GM15510 (cell line): ENCODE measurements around the gene GCNA.

Experiments
- POLR2A ChIP-seq: IDR thresholded peaks from 3 replicates; pipeline ENCODE4 v1.6.1; 2011; ENCODE audit warnings: borderline replicate concordance; ENCODE audit not compliant: insufficient read length; ENCODE audit errors: extremely low read depth

GCNA gene

DNA sequence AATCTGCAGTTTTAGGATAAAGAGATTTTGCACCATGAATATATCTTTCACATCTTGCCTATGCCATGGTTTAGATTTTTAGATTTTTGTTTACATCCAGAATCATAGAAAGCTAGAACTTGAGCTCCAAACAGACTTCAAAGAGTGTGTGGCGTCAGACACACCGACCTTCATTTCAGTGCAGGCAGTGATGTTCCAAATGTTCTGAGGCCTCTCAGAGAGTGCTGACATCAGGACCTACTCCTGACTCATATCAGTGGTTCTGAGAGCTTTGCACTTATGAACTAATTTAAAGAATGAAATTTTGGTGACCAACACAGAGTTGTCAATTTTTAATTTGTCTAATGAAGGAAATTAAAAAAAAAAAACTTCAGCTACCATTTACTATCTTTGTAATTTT is 21.7 kb downstream of the GCNA start:
- TF ChIP-seq POLR2A: no peak

DNA sequence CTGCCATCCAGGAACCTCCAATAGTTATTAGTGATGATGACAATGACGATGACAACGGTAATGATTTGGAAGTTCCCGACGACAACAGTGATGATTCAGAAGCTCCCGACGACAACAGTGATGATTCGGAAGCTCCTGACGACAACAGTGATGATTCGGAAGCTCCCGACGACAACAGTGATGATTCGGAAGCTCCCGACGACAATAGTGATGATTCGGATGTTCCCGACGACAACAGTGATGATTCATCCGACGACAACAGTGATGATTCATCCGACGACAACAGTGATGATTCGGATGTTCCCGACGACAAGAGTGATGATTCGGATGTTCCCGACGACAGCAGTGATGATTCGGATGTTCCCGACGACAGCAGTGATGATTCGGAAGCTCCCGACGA is 25.4 kb downstream of the GCNA start:
- no peak for TF ChIP-seq POLR2A

DNA sequence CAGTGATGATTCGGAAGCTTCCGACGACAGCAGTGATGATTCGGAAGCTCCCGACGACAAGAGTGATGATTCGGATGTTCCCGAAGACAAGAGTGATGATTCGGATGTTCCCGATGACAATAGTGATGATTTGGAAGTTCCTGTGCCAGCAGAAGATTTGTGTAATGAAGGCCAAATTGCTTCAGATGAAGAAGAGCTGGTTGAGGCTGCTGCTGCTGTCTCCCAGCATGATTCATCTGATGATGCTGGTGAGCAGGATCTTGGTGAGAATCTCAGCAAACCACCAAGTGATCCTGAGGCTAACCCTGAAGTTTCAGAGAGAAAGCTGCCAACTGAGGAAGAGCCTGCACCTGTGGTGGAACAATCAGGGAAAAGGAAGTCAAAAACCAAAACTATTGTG is 25.9 kb downstream of the GCNA start:
- no peak for TF ChIP-seq POLR2A

DNA sequence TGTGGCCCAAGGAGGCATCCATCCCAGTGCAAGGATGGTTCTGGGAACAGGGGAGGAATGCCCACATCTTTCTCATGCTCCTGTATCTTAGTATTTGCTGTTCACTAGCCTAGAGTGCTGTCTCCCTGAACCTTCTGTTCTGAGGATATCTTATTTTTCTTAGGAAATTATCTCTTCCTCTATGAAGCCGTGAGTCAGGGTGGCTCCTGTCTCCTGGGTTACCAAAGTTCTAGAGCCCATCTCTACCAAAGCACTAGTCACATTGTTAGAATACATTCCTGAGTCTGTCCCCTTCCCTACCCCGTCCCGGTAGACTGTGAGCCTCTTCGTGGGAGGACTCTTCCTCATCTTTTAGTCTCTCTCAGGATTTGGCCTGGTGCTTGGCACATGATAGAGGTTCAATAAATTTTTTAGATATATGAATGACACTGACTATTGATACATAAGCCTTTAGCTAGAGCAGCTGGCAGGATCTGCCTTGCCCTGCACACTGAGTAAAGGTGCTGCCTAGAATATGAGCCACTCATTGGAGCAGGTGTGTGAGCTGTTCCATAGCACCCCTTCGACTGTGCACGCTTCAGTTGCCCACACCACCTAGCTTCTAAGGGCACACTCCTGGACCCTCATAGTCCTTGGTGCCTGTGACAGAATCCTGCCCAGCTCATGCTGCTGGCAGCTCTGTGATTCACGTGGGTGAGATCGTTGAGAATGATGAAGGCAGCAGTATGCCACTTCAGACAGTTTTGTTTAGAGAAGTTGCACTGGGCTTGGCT is 26.7 kb downstream of the GCNA start:
- no peak for TF ChIP-seq POLR2A

DNA sequence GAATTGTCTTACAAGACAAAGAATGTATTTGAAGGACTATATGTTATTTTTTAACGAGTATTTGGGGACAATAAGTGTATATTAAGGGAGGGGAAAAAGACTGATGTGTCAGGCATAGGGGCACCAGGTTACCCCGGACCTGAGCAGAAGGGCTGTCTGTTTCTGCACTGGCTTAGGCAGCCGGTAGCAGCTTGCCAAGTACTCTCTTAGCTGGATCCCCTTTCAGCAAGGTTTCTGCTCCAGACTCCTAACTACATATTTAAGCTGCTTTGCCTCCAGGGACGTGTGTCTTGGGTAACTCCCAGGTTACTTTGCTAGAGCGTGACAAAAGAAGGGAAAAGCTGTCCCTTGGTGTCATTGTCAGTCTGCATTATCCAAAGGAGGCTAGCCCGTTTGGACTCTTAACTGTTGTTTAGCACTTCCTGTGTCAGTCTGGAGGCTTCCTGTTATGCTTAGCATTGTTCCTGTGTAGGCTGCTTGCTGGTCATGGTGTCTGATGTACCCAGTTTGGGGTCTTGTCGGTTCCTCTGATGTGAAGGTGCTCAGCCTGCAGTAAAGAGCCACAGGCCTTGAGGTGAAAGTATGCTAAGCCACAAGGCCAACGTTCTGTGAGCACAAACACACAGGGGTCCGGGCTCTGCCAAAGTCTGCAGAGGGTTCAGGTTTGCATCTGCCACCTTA is 28.4 kb downstream of the GCNA start:
- no peak for TF ChIP-seq POLR2A

DNA sequence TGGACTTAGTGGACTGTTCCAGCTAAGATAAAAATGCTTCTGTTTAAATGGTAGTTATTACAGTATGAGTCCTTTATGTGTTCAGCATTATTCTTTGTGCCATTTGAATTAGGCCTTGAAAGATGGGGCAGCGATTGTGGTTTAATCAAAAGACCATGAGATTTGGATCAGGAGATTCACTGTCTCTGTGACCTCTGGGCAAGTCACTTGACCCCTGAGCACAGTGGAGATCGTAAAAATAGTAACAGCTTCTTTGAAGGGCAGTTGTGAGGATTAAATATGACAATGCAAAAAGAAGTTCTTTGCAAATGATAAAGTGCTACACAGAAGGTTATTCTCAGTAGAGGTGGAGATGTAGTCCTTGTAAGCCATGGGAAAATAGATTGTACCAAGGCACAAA is 29.3 kb downstream of the GCNA start:
- TF ChIP-seq POLR2A: no peak

DNA sequence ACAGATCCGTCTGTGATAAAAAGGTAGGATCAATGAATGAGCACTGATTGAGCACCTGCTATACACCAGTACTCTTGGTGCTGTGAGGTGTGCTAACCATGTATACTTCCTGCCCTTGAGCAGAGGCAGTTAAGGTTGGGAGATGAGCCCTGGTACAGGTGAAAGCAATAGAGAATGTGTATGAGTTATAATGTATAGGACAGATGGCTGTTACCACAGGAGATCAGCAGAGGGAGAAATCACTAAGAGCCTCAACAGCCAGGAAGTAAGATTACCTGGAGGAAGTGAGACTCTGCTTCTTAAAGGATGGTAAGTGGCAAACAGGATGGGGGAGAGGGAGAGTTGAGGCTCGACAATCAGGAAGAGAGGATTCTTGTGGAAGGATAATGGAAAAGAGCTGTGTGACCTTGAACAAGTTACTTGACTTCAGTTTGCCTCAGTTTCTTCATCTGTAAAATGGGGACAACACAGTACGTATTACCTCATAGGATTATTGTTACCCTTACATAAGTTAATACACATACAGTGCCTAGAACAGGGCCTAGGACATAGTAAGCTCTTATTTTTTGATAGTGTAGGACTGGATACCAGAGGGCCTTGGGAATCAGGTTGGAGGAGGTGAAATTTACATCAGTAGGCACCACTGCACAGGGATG is 31.0 kb downstream of the GCNA start:
- no peak for TF ChIP-seq POLR2A

DNA sequence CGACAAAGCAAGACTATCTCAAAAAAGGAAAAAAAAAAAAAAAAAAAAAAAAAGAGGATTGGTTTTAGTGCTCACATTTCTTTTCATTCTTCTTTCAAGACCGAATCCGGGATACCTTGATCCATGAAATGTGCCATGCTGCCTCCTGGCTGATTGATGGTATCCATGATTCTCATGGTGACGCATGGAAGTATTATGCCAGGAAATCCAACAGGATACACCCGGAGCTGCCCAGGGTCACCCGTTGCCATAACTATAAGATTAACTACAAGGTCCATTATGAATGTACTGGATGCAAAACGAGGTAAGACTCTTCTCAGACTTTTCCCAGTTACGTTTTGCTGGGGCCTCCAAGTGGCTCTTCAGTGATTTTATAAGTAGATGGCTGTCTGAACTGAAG is 34.0 kb downstream of the GCNA start:
- TF ChIP-seq POLR2A: no peak

DNA sequence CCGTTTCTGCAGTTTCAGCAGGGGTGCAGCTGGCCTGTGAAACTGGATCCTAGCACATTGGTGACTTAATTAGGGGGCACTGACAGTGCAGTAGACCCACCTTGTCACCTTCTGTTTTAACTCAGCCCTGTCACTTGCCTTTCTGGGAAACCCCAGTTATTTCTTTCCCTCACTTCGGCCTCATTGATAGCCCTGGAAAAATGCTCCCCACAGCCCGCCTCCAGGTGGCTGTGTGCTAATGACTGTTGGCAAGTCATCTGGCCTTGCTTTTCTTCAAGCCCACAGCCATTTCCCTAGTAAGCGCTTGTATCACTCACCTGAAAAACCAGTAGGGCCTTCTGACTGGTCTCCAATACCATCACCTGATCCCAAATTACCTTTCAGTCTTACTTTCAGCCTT is 36.8 kb downstream of the GCNA start:
- TF ChIP-seq POLR2A: no peak

DNA sequence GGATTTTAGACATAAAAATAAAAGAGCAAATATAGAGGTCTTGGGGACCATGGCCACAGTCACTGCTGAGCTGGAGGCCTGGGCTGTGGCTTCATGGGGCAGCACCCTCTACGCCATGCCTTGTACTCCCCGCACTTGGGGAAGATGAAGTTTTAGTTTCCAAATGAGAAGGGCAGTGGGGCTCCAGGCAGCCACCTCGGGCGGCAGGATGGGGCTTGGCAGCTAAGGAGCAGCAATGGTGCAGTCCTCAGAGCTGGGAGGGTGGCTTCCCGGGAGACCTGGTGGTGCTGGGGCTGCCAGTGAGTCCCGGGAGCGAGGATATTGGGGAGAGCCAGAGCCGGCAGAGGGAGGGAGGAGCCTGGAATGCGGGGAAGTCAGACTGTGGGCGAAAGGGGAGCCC is 37.7 kb downstream of the GCNA start:
- TF ChIP-seq POLR2A: no peak

DNA sequence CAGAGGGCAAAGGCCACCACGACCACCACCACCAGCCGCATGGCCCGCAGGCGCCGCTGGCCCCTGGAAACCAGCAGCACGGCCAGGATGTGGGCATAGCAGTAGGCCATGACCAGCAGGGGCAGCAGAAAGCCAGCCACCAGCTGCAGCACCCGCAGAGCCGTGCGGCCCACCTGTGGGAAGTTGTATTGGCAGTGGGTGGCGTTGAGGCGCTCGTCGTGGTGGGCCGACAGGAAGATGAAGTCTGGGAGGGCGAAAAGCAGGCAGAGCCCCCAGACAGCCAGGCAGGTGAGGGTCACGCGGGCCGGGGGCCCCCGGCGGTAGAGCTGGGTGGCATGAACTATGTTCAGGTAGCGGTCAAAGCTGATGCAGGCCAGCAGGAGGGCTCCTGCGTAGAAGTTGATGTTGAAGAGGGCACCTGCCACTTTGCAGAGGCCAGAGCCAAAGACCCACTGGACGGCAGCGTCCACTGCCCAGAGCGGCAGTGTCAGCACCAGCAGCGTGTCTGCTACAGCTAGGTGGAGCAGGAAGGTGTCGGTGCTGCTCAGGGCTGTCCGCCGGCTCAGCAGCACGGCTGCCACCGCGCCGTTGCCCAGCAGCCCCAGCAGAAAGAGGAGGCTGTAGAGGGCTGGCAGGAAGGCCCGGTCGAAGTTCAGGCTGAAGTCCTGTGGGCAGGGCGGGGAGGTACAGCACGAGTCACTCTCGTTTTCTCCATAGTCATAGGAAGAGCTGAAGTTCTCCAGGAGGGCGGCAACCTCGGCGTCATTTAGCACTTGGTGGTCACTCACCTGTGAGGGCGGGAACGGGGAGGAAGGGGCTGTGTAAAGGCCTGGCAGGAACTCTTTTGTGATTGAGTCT is 38.7 kb downstream of the GCNA start:
- TF ChIP-seq POLR2A: no peak

DNA sequence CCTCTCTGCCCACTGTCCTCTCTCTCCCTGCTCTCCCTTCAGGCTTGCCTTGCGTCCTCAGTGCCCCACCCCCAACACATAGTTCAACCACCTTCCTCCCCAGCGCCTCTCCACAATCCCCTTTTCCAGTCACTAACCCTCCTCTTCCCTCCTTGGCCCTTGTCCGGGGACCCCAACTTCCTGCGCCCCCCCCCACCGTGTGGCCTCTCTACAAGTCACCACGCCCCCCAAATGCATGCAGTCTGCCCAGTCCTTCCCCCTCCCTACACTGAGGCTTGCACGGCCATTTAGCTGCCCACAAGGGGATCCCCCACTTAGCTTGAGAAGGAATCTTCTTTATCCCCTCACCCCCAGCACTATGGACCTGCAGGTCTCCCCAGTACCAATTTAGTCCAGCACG is 39.5 kb downstream of the GCNA start:
- TF ChIP-seq POLR2A: no peak

DNA sequence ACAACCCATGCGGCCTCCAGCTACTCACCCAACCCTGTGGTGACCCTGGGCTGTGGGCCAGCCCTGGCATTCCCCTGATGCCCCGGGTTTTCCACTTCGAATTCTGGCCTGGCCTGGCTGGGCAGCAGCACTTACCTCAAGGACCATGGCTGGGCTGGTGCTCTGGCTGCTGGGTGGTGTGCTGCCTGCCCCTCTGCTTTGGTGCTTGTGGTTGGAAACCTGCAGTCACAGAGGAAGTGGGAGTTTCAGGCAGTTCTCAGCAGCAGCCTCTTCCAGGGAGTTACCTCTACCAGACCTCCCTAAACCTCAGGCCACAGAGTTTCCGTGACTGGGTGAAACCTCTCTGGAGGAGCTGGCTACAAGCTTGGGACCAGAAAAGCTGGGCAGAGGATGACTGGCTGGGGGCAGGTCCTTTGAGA is 40.1 kb downstream of the GCNA start, which contains the start of gene CXCR3:
Gene CXCR3, minus strand, starts transcription at position 209 of the 419 bp plus-strand sequence. Its CDS starts 62 bp downstream, at position 147.
- no peak for TF ChIP-seq POLR2A

DNA sequence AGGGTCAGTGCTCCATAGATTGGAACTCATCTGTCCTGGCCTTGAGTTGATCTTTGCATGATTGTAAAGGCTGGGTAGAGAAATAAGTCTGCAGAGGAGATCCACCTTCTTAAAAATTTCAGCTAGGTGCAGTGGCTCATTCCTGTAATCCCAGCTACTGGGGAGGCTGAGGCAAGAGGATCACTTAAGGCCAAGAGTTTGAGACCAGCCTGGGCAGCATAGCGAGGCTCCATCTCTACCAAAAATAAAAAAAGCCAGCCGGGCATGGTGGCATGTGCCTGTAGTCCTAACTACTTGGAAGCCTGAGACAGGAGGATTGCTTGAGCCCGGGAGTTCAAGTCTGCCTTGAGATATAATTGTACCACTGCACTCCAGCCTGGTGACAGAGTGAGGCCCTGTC is 40.5 kb downstream of the GCNA start:
- TF ChIP-seq POLR2A: no peak

DNA sequence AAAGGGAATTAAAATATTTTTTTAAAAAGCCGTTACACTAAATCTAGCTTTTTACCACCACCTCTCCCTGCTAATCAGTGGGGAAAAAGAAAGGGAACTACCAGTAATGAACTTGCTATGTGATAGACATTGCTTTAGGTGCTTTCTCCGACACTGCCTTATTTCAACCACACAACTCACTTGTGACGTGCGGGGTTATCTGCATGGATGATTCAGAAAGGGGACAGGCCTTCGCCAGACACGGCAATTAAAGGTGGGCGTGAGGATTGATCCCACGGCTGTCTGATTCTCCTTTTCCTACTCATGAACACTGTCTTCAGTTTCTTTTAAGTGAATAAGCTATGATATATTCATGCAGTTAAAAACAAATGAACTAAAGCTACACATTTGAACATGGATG is 41.0 kb downstream of the GCNA start:
- TF ChIP-seq POLR2A: no peak
